Tibial artery (tissue), 4 donors: ENCODE measurements around the gene DUOXA2.

ENCODE experiments used
- DNase-seq, 2 donors: peaks; one replicate each; pipeline ENCODE4 v3.0.0-alpha.2; 2019
- H3K27ac ChIP-seq, 2 donors: fragments of 200-600 bp; sonication (generic) in 1 of 2; 1 replicate in 1 of 2; 2 replicates in 1 of 2; pipeline ENCODE4 v1.5.1; 2018 to 2019; ENCODE audit warnings: mild to moderate bottlenecking in 1 of 2
- H3K27me3 ChIP-seq, 2 donors: fragments of 200-600 bp; sonication (generic) in 1 of 2; one replicate each; pipeline versions ENCODE4 v1.5.1 to v1.6.0; 2016 to 2019
- H3K36me3 ChIP-seq, 3 donors: fragments of 200-600 bp; sonication (generic) in 2 of 3; one replicate each; pipeline ENCODE4 v1.5.1; 2016 to 2019; ENCODE audit warnings: mild to moderate bottlenecking in 2 of 3
- H3K4me1 ChIP-seq, 4 donors: fragments of 200-600 bp; sonication (generic) in 2 of 4; 1 replicate in 3 of 4; 2 replicates in 1 of 4; pipeline ENCODE4 v1.5.1; 2016 to 2019
- H3K4me3 ChIP-seq, 2 donors: fragments of 200-600 bp; sonication (generic) in 1 of 2; 1 replicate in 1 of 2; 2 replicates in 1 of 2; pipeline ENCODE4 v1.5.1; 2018 to 2019; ENCODE audit warnings: mild to moderate bottlenecking in 2 of 2
- H3K9me3 ChIP-seq, 3 donors: fragments of 200-600 bp; sonication (generic) in 1 of 3; one replicate each; pipeline ENCODE4 v1.5.1; 2016 to 2019
- intact Hi-C: fragments of 100-400 bp; cut with DNase I; formaldehyde crosslinking; loops from one replicate; pipeline ENCODE4 v1.15.0; 2023; ENCODE audit warnings: low total_unique reads
- TF ChIP-seq, protein P1 (sequence below), 2 experiments: fragments of 200-600 bp in 1 of 2; fragments of 450-650 bp in 1 of 2; IDR thresholded peaks; one replicate each; pipeline ENCODE4 v1.5.1; 2017 to 2019; ENCODE audit warnings: antibody characterized with exemption in 2 of 2, mild to moderate bottlenecking in 1 of 2, moderate library complexity in 1 of 2

DUOXA2 gene

DNA sequence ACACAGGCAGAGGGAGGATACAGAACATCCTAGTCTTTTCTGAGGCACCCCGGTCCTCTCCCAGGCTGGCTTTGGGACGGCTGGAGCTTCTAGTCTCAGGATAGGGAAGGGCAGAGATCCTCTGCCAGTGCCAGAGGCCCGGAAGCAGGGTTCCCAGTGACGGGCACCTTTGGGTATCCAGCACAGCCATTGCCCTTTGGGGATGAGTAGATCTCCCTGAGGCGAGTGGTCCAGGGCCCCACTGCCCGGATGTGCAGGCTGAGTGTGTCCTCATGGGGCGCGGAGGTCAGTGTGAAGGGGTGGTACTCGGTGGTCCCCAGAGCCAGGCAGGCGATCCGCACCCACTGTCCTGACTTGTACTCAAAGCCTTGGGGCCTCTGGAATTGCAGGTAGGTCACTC, 18.5 kb upstream of the DUOXA2 start:
- Histone ChIP-seq H3K4me3 (no peak overlapping the region), H3K27me3 (peaks cover 0 to 4% of the 10 kb centered on the region in 2 donors), H3K27ac (no peak overlapping the region), H3K36me3 (no peaks in the 10 kb centered on the region), H3K9me3 (no peaks in the 10 kb centered on the region), H3K4me1 (no peaks in the 10 kb centered on the region)
- intact Hi-C loops: no loop called here
- peak in 1 of 2 donors; percentile 59 for DNase-seq
- TF ChIP-seq, protein P1, sequence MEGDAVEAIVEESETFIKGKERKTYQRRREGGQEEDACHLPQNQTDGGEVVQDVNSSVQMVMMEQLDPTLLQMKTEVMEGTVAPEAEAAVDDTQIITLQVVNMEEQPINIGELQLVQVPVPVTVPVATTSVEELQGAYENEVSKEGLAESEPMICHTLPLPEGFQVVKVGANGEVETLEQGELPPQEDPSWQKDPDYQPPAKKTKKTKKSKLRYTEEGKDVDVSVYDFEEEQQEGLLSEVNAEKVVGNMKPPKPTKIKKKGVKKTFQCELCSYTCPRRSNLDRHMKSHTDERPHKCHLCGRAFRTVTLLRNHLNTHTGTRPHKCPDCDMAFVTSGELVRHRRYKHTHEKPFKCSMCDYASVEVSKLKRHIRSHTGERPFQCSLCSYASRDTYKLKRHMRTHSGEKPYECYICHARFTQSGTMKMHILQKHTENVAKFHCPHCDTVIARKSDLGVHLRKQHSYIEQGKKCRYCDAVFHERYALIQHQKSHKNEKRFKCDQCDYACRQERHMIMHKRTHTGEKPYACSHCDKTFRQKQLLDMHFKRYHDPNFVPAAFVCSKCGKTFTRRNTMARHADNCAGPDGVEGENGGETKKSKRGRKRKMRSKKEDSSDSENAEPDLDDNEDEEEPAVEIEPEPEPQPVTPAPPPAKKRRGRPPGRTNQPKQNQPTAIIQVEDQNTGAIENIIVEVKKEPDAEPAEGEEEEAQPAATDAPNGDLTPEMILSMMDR (IDR thresholded peaks at IDR 0.05): no peak

DNA sequence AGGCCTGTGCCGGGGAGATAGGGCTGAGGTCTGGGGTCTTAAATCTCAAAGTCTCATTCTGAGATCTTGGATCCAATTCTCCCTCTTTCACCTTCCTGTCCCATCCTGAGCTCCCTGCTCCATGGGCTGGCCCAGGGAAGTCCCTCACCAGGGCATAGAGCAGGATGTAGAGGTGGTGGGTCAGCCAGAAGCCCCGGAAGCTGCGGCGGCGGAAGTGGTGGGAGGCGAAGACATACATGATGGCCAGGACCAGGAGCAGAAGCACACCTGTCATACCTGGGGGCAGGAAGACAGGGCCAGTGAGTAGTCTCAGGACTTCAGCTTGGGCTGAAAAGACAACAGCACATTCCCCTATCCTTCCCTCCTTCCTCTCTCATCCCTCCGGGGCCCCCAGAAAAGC, 16.7 kb upstream of the DUOXA2 start:
- H3K4me1 ChIP-seq: no peaks in the 10 kb centered on the region
- TF ChIP-seq, protein P1 (IDR thresholded peaks at IDR 0.05): no peak

DNA sequence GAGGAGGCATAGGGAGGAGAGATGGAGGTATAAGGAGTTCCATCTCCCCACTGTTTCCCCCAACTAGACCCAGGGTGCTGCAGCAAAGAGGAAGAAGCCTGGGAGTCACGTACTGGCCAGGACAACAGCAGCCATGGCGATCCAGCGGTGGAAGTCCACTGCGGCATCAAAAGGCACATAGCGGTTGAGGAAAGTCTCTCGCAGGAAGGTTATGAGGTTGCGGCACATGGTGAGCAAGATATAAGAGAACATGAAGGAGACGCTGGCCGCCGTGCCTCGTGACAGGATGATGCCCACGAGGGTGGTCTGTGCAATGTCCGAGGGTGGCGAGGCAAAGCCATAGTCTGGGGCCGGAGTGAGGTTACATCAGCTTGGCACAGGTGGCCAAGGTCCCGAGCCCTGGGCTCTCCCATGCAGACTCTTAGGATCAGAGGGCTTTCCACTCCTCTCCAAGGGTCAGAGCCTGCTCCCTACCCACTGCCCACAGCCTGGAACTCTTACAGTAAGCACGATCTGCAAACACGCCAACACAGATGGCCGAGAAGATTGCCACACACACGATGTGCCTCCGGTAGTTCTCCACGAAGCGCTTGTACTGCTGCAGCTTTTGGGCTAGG, 14.5 kb upstream of the DUOXA2 start:
- H3K36me3 ChIP-seq: no peaks in the 10 kb centered on the region
- H3K4me1 ChIP-seq: no peaks in the 10 kb centered on the region
- DNase-seq: peak in 1 of 2 donors; percentile 51
- H3K4me3 ChIP-seq: no peak overlapping the region
- H3K27ac ChIP-seq: no peak overlapping the region
- intact Hi-C loops: no loop called here
- H3K9me3 ChIP-seq: no peaks in the 10 kb centered on the region
- TF ChIP-seq, protein P1 (IDR thresholded peaks at IDR 0.05): no peak
- peaks cover 0 to 7% of the 10 kb centered on the region in 2 donors for H3K27me3 ChIP-seq

More for the DNA sequence above, 16.7 kb upstream of the DUOXA2 start:
- H3K9me3 ChIP-seq: no peaks in the 10 kb centered on the region
- intact Hi-C loops: no loop called here
- H3K27me3 ChIP-seq: peaks cover 0 to 7% of the 10 kb centered on the region in 2 donors
- no peak overlapping the region for H3K4me3 ChIP-seq
- DNase-seq: peak in 1 of 2 donors; percentile 46
- no peaks in the 10 kb centered on the region for H3K36me3 ChIP-seq
- H3K27ac ChIP-seq: no peak overlapping the region

DNA sequence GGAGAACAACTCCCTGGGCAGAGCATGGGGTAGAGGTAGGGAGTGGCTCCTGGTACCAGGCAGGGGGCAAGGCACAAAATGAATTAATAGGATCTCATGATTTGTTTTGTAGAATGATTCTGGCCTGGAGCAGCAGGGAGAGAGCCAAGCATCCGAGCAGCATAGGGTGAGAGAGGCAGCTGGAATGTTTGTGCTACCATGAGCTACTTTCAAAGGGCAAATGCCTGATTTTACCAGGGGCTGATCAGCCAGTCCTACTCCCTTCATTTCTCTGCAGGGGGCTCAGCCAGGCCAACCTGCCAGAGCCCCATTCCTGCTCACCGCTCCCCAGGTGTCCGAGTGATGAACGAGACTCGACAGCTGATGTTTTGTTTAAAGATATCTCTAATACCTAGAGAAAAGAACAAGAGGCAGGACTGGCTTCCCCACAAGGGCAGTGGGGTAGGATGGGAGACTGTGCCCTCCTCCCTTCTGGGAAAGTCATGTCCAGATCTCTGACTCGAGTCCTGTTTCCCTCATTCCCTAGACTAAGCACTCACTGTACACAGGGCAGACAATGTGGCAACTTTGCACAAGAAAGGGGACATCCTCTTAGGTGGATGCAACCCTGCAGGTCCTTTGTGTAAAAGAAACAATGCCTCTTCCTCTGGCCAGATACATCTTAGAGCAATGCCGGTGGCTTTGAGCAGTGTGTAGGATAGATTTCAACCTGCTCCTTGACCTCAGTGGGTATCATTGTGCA, 13.1 kb upstream of the DUOXA2 start:
- H3K4me3 ChIP-seq: no peak overlapping the region
- DNase-seq: no peak
- H3K27me3 ChIP-seq: peaks cover 0 to 13% of the 10 kb centered on the region in 2 donors
- intact Hi-C loops: no loop called here
- no peak overlapping the region for H3K27ac ChIP-seq
- H3K9me3 ChIP-seq: no peaks in the 10 kb centered on the region
- no peaks in the 10 kb centered on the region for H3K36me3 ChIP-seq
- H3K4me1 ChIP-seq: no peaks in the 10 kb centered on the region
- TF ChIP-seq, protein P1 (IDR thresholded peaks at IDR 0.05): no peak

DNA sequence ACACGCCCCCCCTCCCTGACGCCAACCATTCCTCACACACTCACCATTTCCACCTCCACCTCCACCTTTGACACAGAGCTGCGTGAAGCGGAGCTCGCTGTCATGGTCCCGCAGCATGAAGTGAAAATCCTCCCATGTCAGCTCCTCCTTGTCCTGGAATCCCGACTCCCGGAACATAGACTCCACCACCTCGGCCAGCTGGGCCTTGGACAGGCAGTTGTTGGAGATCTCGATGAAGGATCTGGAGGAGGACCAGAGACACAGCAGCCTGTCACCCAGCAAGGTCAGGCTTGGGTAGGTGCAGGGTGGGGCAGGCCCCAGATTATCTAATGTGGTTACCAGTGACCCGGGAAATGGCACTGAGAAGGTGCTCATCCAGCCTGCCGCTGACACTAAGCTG, 12.4 kb upstream of the DUOXA2 start:
- Histone ChIP-seq H3K36me3 (no peaks in the 10 kb centered on the region), H3K27ac (no peak overlapping the region), H3K9me3 (no peaks in the 10 kb centered on the region), H3K27me3 (peaks cover 0 to 15% of the 10 kb centered on the region in 2 donors), H3K4me3 (no peak overlapping the region), H3K4me1 (no peaks in the 10 kb centered on the region)
- intact Hi-C loops: no loop called here
- peak in 1 of 2 donors; percentile 53 for DNase-seq
- TF ChIP-seq, protein P1 (IDR thresholded peaks at IDR 0.05): no peak
